ENCODE data around the gene EVI2B.
"Not testable (repeated sequence)": the region's sequence is repeated elsewhere in the genome, so short reads cannot be mapped to it uniquely, and the experiment has no call there.

- TF ChIP-seq CTCF (conservative IDR thresholded peaks at IDR 0.05); EZH2 (IDR thresholded peaks at IDR 0.05; ENCODE audit: low read depth): not testable (repeated sequence)
These were observed 1.6 kb downstream of the EVI2B start for GRCh38 chr17:31312223-31312622.

All from PC-9 (cell line).